GM18505 (cell line): ENCODE results near the gene SMG7.

Source experiments
- ATAC-seq: cut with Tn5 transposase; IDR thresholded peaks from one replicate; pipeline ENCODE4 v1.9.1; 2021; ENCODE audit not compliant: unreplicated experiment
- POLR2A ChIP-seq: IDR thresholded peaks from 4 replicates; pipeline ENCODE4 v1.6.1; 2011; ENCODE audit warnings: borderline replicate concordance; ENCODE audit not compliant: insufficient read depth, insufficient read length; ENCODE audit errors: extremely low read depth

SMG7 gene

GRCh38 chr1:183454377-183454776 lies 17.9 kb upstream of the SMG7 start:
- no peak for ATAC-seq
- no peak for TF ChIP-seq POLR2A

- ATAC-seq, result no peak
- no peak for TF ChIP-seq POLR2A
Measured at GRCh38 chr1:183456826-183457225, 15.5 kb upstream of the SMG7 start.

DNA sequence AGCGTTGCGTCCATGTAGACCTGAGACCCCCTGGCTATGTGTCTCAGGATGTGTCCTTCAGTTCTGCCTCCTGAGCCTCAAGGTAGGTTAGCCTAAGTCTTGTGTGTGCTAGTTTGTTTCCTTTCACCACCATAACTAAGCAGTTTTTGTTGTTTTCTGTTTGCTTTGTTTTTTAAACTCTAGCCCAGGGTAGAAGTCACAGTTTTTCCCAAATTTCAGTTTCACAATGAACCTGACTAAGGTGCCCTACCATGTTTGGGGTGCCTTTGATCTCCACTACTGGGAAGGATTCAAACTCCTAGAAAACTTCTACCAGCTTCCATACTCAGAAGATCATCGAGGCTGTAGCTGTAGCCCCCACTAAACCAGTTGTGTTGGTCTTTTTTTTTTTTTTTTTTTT lies 14.8 kb upstream of the SMG7 start:
- ATAC-seq, result no peak
- TF ChIP-seq POLR2A, result no peak

DNA sequence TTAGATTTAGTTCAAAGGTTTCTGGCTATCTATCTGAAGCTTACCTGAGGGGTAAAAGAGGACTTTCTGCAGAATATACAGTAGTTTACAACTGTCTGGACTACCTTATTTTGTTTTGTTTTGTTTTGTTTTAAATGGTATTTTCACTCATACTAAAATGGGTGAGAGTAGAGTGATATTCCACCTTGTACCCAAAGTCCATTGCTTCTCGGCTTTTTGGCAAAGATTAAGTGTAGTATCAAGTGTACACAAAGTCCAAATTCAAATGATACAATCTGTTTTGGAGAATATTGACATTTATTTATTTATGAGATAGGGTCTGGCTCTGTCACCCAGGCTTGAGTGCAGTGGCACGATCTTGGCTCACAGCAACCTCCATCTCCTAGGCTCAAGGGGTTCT lies 11.7 kb upstream of the SMG7 start:
- TF ChIP-seq POLR2A, result no peak
- ATAC-seq, result no peak

- ATAC-seq, result no peak
- no peak for TF ChIP-seq POLR2A
Measured at GRCh38 chr1:183461350-183461749, 10.9 kb upstream of the SMG7 start.

DNA sequence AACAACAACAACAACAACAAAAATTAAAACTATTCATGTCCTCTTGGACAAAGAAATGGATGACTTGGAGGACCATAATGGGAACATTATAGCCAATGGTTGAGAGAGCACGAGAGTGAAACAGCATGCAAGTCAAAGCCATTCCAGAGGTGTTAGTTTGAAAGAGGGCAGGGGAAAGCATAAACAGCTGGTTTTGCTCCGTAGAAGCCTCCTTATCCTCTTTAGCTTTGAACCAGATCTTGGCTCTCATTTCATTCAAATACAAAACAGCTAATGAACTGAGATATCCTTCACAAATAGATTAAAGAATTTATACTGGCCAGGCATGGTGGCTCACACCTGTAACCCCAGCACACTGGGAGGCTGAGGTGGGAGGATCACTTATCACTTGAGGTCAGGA lies 8.7 kb upstream of the SMG7 start:
- TF ChIP-seq POLR2A, result no peak
- ATAC-seq, result no peak

DNA sequence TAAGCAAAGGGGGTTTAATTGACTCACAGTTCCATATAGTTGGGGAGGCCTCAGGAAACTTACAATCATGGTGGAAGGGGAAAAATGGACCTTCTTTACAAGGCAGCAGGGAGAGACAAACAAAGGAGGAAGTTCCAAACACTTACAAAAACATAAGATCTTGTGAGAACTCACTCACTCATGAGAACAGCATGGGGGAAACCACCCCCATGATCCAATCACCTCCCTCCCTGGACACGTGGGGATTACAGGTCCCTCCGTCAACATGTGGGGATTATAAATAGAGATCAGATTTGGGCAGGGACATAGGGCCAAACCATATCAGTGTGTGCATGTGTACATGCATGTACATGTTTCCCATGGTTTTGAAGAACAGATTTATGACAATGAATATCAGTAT lies 5.5 kb upstream of the SMG7 start:
- ATAC-seq, result no peak
- no peak for TF ChIP-seq POLR2A

DNA sequence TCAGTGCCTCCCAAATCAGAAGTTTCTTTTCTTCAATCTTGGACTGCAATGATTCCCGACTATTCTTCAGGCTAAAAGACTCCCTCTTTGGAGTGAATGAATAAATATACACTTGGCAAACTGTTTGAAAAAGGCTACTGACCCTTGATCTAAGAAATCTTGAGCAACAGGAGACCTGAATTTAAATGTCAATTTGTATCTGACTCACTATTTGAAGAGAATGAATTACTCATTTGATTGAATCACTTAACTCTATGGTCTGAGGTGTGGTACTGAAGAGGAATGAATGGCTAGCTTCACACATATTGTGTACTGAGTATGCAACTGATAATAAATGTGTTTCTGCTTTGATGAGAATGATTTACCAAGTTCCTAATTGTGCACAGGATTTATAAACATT lies 4.6 kb upstream of the SMG7 start:
- TF ChIP-seq POLR2A, result no peak
- ATAC-seq, result no peak

- no peak for TF ChIP-seq POLR2A
- peak; percentile 48 for ATAC-seq
Measured at GRCh38 chr1:183470147-183470960, 1.9 kb upstream of the SMG7 start.

GRCh38 chr1:183470961-183471742 lies 1.1 kb upstream of the SMG7 start:
- peak; percentile 49 for TF ChIP-seq POLR2A
- ATAC-seq, result peak; percentile 23

GRCh38 chr1:183471743-183472487 lies 384 bp upstream of the SMG7 start:
- peak; percentile 42 for ATAC-seq
- TF ChIP-seq POLR2A, result peak; percentile 65

DNA sequence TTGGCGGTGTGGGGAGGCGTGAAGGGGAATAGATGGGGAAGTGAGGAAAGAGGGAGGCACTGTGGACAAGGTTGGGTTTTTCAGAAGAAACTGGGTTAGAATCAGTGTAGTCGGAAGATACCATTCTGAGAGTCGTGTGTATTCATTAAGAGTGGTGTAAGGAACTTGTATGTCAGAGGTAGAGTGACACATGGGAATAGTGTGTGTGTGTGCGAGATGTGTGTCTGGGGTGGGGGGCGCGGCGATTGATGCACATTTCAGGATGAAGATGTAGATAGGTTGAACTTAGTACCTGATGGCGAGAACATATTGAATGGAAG lies 878 bp downstream of the SMG7 start:
- ATAC-seq, result no peak
- no peak for TF ChIP-seq POLR2A

GRCh38 chr1:183476081-183476480 lies 3.8 kb downstream of the SMG7 start:
- no peak for TF ChIP-seq POLR2A
- ATAC-seq, result no peak

- TF ChIP-seq POLR2A, result no peak
- peak; percentile 53 for ATAC-seq
Measured at GRCh38 chr1:183477986-183478781, 5.9 kb downstream of the SMG7 start.

DNA sequence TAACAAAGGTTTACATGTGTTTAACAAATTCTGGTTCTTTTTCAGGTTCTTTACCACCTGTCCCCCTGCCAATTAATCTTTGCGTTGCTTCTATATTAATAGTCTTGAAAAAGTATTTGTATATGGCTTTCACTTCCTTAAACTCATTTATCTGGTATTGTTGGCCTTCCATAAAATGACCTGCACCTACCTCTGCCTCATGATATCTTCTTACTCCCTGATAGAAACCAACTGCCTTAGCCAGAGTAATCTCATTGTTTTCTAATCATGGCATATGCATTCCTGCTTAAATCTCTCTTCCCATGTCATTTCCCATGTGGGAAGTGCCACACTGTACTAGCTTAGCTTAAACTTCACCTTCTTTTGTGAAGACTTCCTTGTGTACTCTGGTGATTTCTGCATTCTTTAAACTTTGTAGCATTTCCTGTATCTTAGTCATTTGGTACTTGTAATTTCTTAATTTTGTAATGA lies 8.7 kb downstream of the SMG7 start:
- peak; percentile 68 for ATAC-seq
- TF ChIP-seq POLR2A, result no peak
